ENCODE data around the gene INTU. TPM values are rescaled to one million over a fixed set of nuclear protein-coding genes. Genes with fewer than 3 reads are reported as not detected.

Gene INTU
- total and polyA plus RNA-seq, 9 of the 15 experiments (the other 6 are each of a cell fraction or from before 2014, with no cell fraction given): 1.5 to 8.9 (median 3.9) TPM

DNA sequence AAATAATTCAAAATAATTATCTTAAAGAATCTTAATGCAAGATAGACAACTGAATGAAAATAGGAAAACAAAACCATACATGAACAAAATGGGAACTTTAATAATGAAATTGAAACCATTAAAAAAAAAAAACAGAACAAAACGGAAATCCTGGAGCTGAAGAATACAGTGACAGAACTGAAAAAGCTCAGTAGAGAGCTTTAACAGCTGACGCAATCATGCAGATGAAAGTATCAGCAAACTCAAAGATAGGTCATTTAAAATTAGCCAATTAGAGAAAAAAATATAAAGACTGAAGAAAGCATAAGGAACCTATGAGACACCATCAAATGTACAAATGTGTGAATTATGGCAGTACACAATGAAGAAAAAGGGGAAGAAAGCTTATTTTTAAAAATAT, 116.2 kb downstream of the INTU start (continued):
- TF ChIP-seq ZMIZ1 (IDR thresholded peaks at IDR 0.05; ENCODE audit: low read depth in 2 of 2, low read length in 2 of 2): no peak
- no peak for TF ChIP-seq NR3C1 (CRISPR knock-in tag; IDR thresholded peaks at IDR 0.05)
- TF ChIP-seq, protein P1, sequence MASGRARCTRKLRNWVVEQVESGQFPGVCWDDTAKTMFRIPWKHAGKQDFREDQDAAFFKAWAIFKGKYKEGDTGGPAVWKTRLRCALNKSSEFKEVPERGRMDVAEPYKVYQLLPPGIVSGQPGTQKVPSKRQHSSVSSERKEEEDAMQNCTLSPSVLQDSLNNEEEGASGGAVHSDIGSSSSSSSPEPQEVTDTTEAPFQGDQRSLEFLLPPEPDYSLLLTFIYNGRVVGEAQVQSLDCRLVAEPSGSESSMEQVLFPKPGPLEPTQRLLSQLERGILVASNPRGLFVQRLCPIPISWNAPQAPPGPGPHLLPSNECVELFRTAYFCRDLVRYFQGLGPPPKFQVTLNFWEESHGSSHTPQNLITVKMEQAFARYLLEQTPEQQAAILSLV (tag; IDR thresholded peaks at IDR 0.05): peak; percentile 83
- TF ChIP-seq CEBPG (CRISPR knock-in tag; IDR thresholded peaks at IDR 0.05): no peak
- TF ChIP-seq CEBPG (tag; conservative IDR thresholded peaks at IDR 0.05 in 1 of 2, IDR thresholded peaks at IDR 0.05 in 1 of 2): peak; percentile 55 to 60; a peak in 3 of 4 replicates
- no peak for TF ChIP-seq SPI1 (IDR thresholded peaks at IDR 0.05; ENCODE audit: borderline replicate concordance, low read depth, low read length)
- no peak for TF ChIP-seq ZNF175 (CRISPR knock-in tag; IDR thresholded peaks at IDR 0.05; ENCODE audit: low read depth)
- no peak for TF ChIP-seq ZNF79 (CRISPR knock-in tag; IDR thresholded peaks at IDR 0.05; ENCODE audit: low read depth)
- peak; percentile 96 for TF ChIP-seq TRIM28 (IDR thresholded peaks at IDR 0.05)
- TF ChIP-seq PHF20 (IDR thresholded peaks at IDR 0.05; ENCODE audit: partially characterized antibody): no peak
- TF ChIP-seq, protein P2, sequence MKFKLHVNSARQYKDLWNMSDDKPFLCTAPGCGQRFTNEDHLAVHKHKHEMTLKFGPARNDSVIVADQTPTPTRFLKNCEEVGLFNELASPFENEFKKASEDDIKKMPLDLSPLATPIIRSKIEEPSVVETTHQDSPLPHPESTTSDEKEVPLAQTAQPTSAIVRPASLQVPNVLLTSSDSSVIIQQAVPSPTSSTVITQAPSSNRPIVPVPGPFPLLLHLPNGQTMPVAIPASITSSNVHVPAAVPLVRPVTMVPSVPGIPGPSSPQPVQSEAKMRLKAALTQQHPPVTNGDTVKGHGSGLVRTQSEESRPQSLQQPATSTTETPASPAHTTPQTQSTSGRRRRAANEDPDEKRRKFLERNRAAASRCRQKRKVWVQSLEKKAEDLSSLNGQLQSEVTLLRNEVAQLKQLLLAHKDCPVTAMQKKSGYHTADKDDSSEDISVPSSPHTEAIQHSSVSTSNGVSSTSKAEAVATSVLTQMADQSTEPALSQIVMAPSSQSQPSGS (CRISPR knock-in tag; IDR thresholded peaks at IDR 0.05): no peak
- TF ChIP-seq, protein P3, sequence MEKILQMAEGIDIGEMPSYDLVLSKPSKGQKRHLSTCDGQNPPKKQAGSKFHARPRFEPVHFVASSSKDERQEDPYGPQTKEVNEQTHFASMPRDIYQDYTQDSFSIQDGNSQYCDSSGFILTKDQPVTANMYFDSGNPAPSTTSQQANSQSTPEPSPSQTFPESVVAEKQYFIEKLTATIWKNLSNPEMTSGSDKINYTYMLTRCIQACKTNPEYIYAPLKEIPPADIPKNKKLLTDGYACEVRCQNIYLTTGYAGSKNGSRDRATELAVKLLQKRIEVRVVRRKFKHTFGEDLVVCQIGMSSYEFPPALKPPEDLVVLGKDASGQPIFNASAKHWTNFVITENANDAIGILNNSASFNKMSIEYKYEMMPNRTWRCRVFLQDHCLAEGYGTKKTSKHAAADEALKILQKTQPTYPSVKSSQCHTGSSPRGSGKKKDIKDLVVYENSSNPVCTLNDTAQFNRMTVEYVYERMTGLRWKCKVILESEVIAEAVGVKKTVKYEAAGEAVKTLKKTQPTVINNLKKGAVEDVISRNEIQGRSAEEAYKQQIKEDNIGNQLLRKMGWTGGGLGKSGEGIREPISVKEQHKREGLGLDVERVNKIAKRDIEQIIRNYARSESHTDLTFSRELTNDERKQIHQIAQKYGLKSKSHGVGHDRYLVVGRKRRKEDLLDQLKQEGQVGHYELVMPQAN (IDR thresholded peaks at IDR 0.05; ENCODE audit: borderline replicate concordance): no peak
- TF ChIP-seq TSC22D4 (tag; IDR thresholded peaks at IDR 0.05): no peak
- TF ChIP-seq, protein P4, sequence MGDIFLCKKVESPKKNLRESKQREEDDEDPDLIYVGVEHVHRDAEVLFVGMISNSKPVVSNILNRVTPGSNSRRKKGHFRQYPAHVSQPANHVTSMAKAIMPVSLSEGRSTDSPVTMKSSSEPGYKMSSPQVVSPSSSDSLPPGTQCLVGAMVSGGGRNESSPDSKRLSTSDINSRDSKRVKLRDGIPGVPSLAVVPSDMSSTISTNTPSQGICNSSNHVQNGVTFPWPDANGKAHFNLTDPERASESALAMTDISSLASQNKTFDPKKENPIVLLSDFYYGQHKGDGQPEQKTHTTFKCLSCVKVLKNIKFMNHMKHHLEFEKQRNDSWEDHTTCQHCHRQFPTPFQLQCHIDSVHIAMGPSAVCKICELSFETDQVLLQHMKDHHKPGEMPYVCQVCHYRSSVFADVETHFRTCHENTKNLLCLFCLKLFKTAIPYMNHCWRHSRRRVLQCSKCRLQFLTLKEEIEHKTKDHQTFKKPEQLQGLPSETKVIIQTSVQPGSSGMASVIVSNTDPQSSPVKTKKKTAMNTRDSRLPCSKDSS (IDR thresholded peaks at IDR 0.05; ENCODE audit: low read depth, partially characterized antibody): peak; percentile 93
- TF ChIP-seq RCOR1 (IDR thresholded peaks at IDR 0.05; ENCODE audit: borderline replicate concordance in 1 of 2, low read depth in 2 of 2, low read length in 2 of 2): no peak
- TF ChIP-seq DNMT1 (IDR thresholded peaks at IDR 0.05): no peak
- peak; percentile 70 for TF ChIP-seq ZEB2 (IDR thresholded peaks at IDR 0.05)
- no peak for TF ChIP-seq TAF9B (IDR thresholded peaks at IDR 0.05; ENCODE audit: partially characterized antibody)
- TF ChIP-seq ZFP1 (CRISPR knock-in tag; IDR thresholded peaks at IDR 0.05): no peak
- no peak for TF ChIP-seq HOXB6 (CRISPR knock-in tag; IDR thresholded peaks at IDR 0.05; ENCODE audit: borderline replicate concordance)
- no peak for TF ChIP-seq WHSC1 (IDR thresholded peaks at IDR 0.05; ENCODE audit: low read length)
